ENCODE data around the gene PHLDB3. TPM values are rescaled to one million over a fixed set of nuclear protein-coding genes. Genes with fewer than 3 reads are reported as not detected.

PHLDB3 gene
- polyA plus RNA-seq, 1 experiment, result 5.3 TPM

GRCh38 chr19:43498233-43498842 is 6.2 kb downstream of the PHLDB3 start:
- TF ChIP-seq CTCF (IDR thresholded peaks at IDR 0.05; ENCODE audit: insufficient read depth, low read depth, low read length), result no peak
- Histone ChIP-seq H3K27me3 (ENCODE audit: control insufficient read depth, insufficient read depth, low read length) (no peaks in the 10 kb centered on the region), H3K36me3 (ENCODE audit: control insufficient read depth, insufficient read depth, low read length) (peaks cover 19% of the 10 kb centered on the region), H3K4me3 (ENCODE audit: low read depth, low read length) (no peak overlapping the region)
- ChIA-PET POLR2A (no interaction called here), CTCF (interaction anchor here (0.9 to 1.1 kb wide), 2 partner anchors 10 to 21 kb away, joined by 3 read pairs; no protein-coding TSS in a partner anchor)
- no peak for DNase-seq (ENCODE audit: low read depth)

GRCh38 chr19:43496960-43497359 is 7.6 kb downstream of the PHLDB3 start:
- POLR2A ChIA-PET, result no interaction called here
- no peak for DNase-seq (ENCODE audit: low read depth)
- CTCF ChIA-PET, result interaction anchor here (1.1 kb wide), 1 partner anchor 9 kb away, joined by 3 read pairs; no protein-coding TSS in a partner anchor
- no peak overlapping the region for H3K4me3 ChIP-seq (ENCODE audit: low read depth, low read length)
- H3K36me3 ChIP-seq (ENCODE audit: control insufficient read depth, insufficient read depth, low read length), result peaks cover 19% of the 10 kb centered on the region
- no peaks in the 10 kb centered on the region for H3K27me3 ChIP-seq (ENCODE audit: control insufficient read depth, insufficient read depth, low read length)
- TF ChIP-seq CTCF (IDR thresholded peaks at IDR 0.05; ENCODE audit: insufficient read depth, low read depth, low read length), result no peak

GRCh38 chr19:43495082-43495481 is 9.5 kb downstream of the PHLDB3 start:
- CTCF ChIA-PET, result interaction anchor here (0.6 kb wide), 1 partner anchor 19 kb away, joined by 3 read pairs; no protein-coding TSS in a partner anchor
- no peak for DNase-seq (ENCODE audit: low read depth)
- TF ChIP-seq CTCF (IDR thresholded peaks at IDR 0.05; ENCODE audit: insufficient read depth, low read depth, low read length), result no peak

GRCh38 chr19:43490759-43491158 is 13.8 kb downstream of the PHLDB3 start:
- Histone ChIP-seq H3K36me3 (ENCODE audit: control insufficient read depth, insufficient read depth, low read length) (peaks cover 14% of the 10 kb centered on the region), H3K4me3 (ENCODE audit: low read depth, low read length) (no peak overlapping the region), H3K27me3 (ENCODE audit: control insufficient read depth, insufficient read depth, low read length) (no peaks in the 10 kb centered on the region)
- ChIA-PET POLR2A (no interaction called here), CTCF (interaction anchor here (1.5 to 2.0 kb wide), 2 partner anchors 30 to 44 kb away, joined by 3 to 6 read pairs; no protein-coding TSS in a partner anchor)
- no peak for TF ChIP-seq CTCF (IDR thresholded peaks at IDR 0.05; ENCODE audit: insufficient read depth, low read depth, low read length)
- no peak for DNase-seq (ENCODE audit: low read depth)

More at GRCh38 chr19:43495082-43495481, 9.5 kb downstream of the PHLDB3 start:
- no peak overlapping the region for H3K4me3 ChIP-seq (ENCODE audit: low read depth, low read length)
- no peaks in the 10 kb centered on the region for H3K27me3 ChIP-seq (ENCODE audit: control insufficient read depth, insufficient read depth, low read length)
- H3K36me3 ChIP-seq (ENCODE audit: control insufficient read depth, insufficient read depth, low read length), result peaks cover 19% of the 10 kb centered on the region
- POLR2A ChIA-PET, result no interaction called here

- Histone ChIP-seq H3K27me3 (ENCODE audit: control insufficient read depth, insufficient read depth, low read length) (no peaks in the 10 kb centered on the region), H3K36me3 (ENCODE audit: control insufficient read depth, insufficient read depth, low read length) (peaks cover 10% of the 10 kb centered on the region), H3K4me3 (ENCODE audit: low read depth, low read length) (no peak overlapping the region)
- TF ChIP-seq CTCF (IDR thresholded peaks at IDR 0.05; ENCODE audit: insufficient read depth, low read depth, low read length), result no peak
- CTCF ChIA-PET, result interaction anchor here (2.0 kb wide), 1 partner anchor 43 kb away, joined by 6 read pairs; no protein-coding TSS in a partner anchor
- POLR2A ChIA-PET, result no interaction called here
- DNase-seq (ENCODE audit: low read depth), result no peak
Observed at GRCh38 chr19:43489979-43490599, 14.5 kb downstream of the PHLDB3 start.
